Colonic mucosa (tissue), 4 donors: Measurements from ENCODE around the gene ITPR3. TPM values are rescaled to one million over a fixed set of nuclear protein-coding genes. Genes with fewer than 3 reads are reported as not detected.

Source experiments
- DNase-seq: peaks from one replicate; pipeline ENCODE4 v3.0.0-alpha.2; 2020
- H3K27ac ChIP-seq: fragments of 200-600 bp; one replicate; pipeline ENCODE4 v1.8.0; 2021
- H3K27me3 ChIP-seq: fragments of 200-600 bp; one replicate; pipeline ENCODE4 v1.8.0; 2021
- H3K36me3 ChIP-seq: fragments of 200-600 bp; one replicate; pipeline ENCODE4 v1.8.0; 2021
- H3K4me1 ChIP-seq: fragments of 200-600 bp; one replicate; pipeline ENCODE4 v1.8.0; 2021; ENCODE audit warnings: mild to moderate bottlenecking
- H3K4me3 ChIP-seq: fragments of 200-600 bp; one replicate; pipeline ENCODE4 v1.8.0; 2021
- H3K9ac ChIP-seq, 2 donors: one replicate each; pipeline ENCODE4 v1.7.0; 2013; ENCODE audit warnings: control low read depth in 2 of 2, low read depth in 2 of 2, low read length in 2 of 2
- H3K9me3 ChIP-seq: fragments of 200-600 bp; one replicate; pipeline ENCODE4 v1.8.0; 2021
- CTCF ChIP-seq: fragments of 200-600 bp; IDR thresholded peaks from one replicate; pipeline ENCODE4 v1.8.0; 2022; ENCODE audit warnings: antibody characterized with exemption, mild to moderate bottlenecking
- intact Hi-C: fragments of 100-400 bp; cut with DNase I; formaldehyde crosslinking; loops from one replicate; pipeline ENCODE4 v1.14.1; 2022
- microRNA-seq: library from miRNA; unstranded; fragments of <30 nt; microRNA quantifications from one replicate; pipeline ENCODE4, GENCODE V29; 2019
- total RNA-seq, 2 donors: library from RNA; stranded (reverse); fragmentation: NEBNext Ultra II Directional in 1 of 2; extraction: Animal tissue kit (Norgen Biotek cat#: 25700) in 1 of 2; gene quantifications; one replicate each; pipeline ENCODE4 v1.2.1, GENCODE V29; 2021
- donor health status: healthy.
- donor health status: DM: no; HTN: no; CAD: no.
- donor health status: DM: no; HTN: no; CAD: no.

ITPR3 gene
- total RNA-seq, 2 donors from 2014 or later = 86.2 to 119 TPM

GRCh38 chr6:33745548-33745947 is 124.4 kb downstream of the ITPR3 start:
- H3K4me1 ChIP-seq = peaks cover 17% of the 10 kb centered on the region
- no peaks in the 10 kb centered on the region for H3K27me3 ChIP-seq
- H3K27ac ChIP-seq = peak overlapping the region; percentile 44
- no peaks in the 10 kb centered on the region for H3K9me3 ChIP-seq
- H3K36me3 ChIP-seq = no peaks in the 10 kb centered on the region
- TF ChIP-seq CTCF = no peak
- intact Hi-C loops = no loop called here
- H3K9ac ChIP-seq = peak overlapping the region in 1 of 2 donors; percentile 43
- DNase-seq = no peak
- H3K4me3 ChIP-seq = no peak overlapping the region

Small RNAs within 50 kb of the gene (microRNA-seq; reads per million reads assigned to microRNA genes)
- 14.9 reads per million, percentile 24 among the genes with 10 or more reads in this experiment for gene MIR3934

Other genes with a start within 250 kb of the ITPR3 start
- 10 to 100 TPM; 15.8 to 74.6 TPM for gene KIFC1, start 229.5 kb upstream of the ITPR3 start, total RNA-seq
- 10 to 100 TPM; 21.9 to 39.5 TPM for gene PHF1, start 210.3 kb upstream of the ITPR3 start, total RNA-seq
- 100 to 1,000 TPM; 145 to 172 TPM for gene CUTA, start 203.2 kb upstream of the ITPR3 start, total RNA-seq
- 10 to 100 TPM in 1 of 2 donors, 1 to 10 TPM in 1; 5.3 to 10.4 TPM for gene SYNGAP1, start 201.3 kb upstream of the ITPR3 start, total RNA-seq
- 1 to 10 TPM; 4.8 to 8.1 TPM for gene ZBTB9, start 166.7 kb upstream of the ITPR3 start, total RNA-seq
- gene BAK1, start 41.0 kb upstream of the ITPR3 start, total RNA-seq = 10 to 100 TPM; 72.1 to 76.6 TPM
- gene UQCC2, start 90.4 kb downstream of the ITPR3 start, total RNA-seq = 10 to 100 TPM; 45.0 to 81.7 TPM
- gene IP6K3, start 125.6 kb downstream of the ITPR3 start, total RNA-seq = under 1 TPM; 0.17 to 0.29 TPM
- 10 to 100 TPM; 61.6 to 68.1 TPM for gene LEMD2, start 167.8 kb downstream of the ITPR3 start, total RNA-seq
- under 1 TPM in 1 of 2 donors, not detected in 1; 0.48 TPM for gene MLN, start 182.7 kb downstream of the ITPR3 start, total RNA-seq